Activated CD8-positive, alpha-beta memory T cell treated with anti-CD3 and anti-CD28 coated beads for 4 hours (primary cell): ENCODE measurements around the gene WDR11.
"Not testable (repeated sequence)": the region's sequence is repeated elsewhere in the genome, so short reads cannot be mapped to it uniquely, and the experiment has no call there.

Experiments
- DNase-seq, 2 donors: peaks; one replicate each; pipeline ENCODE4 v3.0.0-alpha.2; 2020; ENCODE audit warnings: low read depth in 2 of 2

WDR11 gene

GRCh38 chr10:120841522-120842189, 9.5 kb upstream of the WDR11 start:
- DNase-seq: no peak

GRCh38 chr10:120854388-120854787, 3.2 kb downstream of the WDR11 start:
- DNase-seq: no peak

DNA sequence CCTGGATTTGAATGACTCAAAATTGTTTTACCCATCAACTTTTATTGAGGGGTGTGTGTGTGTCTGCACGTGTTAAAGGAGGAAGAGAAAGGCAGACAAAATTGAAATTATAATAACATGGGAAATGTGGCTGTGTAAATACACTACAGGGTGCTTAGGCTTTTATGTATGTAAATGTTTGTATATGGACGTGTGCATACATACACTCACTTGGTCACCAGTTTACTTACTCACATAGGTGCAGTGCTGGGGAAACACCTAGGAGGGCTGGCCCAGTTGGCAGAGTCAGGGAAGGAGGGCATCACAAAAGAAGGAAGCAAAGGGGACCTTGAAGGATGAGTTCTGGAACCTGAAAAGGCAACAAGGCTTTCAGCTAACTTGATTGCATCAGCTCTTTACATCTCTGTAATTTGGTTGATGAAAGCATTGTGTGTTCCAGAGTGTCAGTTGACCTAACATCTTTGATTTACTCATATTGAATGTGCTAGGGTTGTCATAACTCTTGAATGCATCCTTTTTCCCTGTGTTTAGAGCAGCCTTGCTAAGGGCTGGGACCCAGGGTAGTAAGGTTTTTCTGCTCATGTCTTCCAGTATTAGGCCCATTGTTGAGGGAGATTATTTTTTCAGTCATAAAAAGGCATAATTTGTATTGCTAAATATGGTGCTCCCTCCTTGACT, 10.2 kb downstream of the WDR11 start:
- no peak for DNase-seq

DNA sequence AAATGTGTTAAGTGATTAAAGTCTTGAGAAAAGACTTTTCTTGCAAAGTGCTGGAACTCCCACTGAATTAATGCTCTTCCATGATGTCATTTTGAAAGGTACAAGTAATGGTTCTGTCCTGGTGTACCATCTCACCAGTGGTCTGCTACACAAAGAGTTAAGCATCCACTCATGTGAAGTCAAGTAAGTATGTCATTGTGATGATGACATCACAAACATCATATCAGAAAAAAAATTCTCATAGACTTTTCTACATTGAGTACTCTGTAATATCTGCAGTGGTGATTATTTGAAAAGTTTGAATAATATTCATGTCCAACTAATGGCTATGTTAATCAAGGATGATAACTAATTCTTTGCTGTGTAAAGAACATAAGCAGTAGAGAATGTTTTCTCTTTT, 22.6 kb downstream of the WDR11 start:
- no peak for DNase-seq

- no peak for DNase-seq
Observed at GRCh38 chr10:120883071-120883470, 31.9 kb downstream of the WDR11 start.

DNA sequence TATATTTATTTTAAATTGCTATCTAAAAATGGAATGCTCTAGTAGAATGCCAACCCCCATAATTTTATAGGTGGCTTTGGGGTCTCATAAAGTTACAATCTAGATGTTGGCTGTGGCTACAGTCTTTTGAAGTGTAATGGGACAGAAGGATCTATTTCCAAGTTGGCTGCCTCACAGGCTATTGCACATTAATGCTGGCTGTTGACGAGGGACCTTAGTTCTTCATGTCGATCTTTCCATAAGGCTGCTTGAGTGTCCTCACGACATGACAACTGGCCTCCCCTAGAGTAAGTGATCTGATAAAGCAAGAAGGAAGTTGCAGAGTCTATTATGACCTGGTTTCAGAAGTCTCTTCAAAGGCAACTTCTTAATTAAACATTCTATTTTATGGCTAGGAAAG, 36.3 kb downstream of the WDR11 start:
- DNase-seq: no peak

- no peak for DNase-seq
Observed at GRCh38 chr10:120891365-120891764, 40.2 kb downstream of the WDR11 start.

DNA sequence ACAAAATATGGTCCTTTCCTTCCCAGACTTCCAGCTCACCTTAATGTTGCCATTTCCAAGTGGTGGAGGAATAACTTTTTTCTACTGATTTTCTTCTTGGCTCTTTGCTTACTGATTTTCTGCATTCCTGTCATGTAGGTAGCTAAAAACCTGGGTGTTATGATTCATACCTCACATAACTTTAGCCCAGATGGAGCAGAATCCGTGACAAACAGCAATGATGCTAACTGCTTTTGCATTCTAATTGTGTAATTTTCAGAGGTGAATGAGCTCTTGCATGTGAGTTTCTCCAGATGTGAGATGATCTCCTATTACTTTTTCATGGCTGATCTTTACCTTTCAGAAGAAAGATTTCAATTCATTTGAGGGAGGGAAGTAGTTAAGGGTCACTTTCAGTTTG, 43.4 kb downstream of the WDR11 start:
- no peak for DNase-seq

DNA sequence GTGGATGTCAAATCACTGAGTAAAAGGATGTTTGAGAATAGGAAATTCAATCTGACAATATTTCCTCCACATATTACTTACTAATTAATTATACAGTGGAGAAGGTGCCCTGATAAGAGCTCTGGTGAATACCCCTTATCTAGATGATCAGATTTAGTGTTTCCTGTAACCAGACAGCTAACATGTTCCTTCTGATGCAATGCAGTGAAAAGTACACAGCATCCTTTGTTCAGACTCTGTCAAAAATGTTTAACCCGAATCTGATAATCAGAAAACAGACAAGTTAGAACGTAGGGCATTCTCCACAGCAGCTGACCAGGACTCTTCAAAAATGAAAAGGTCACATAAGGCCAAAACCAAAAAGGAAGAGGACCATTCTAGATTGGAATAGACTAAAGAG, 46.2 kb downstream of the WDR11 start:
- DNase-seq: no peak

DNA sequence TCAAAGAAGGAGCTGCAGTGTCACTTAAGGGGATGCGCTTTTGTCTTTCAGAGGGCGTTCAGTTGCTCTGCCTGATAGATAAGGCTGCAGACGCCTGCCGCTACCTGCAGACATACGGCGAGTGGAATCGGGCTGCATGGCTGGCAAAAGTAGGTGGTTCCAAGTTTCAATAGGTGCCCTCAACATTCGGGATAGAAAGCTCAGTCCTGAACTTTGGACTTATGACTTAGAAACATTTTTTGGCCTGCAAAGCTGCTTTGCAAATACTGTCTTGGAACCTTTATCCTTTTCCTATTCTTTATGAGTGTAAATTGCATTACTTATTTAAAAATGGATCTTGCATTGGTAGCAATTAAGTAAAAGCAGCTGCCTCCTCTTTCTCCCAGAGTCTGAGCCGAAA, 54.1 kb downstream of the WDR11 start:
- DNase-seq: no peak

GRCh38 chr10:120917521-120918250, 66.5 kb downstream of the WDR11 start:
- DNase-seq: no peak

GRCh38 chr10:120923886-120924285, 72.7 kb downstream of the WDR11 start:
- DNase-seq: not testable (repeated sequence)

GRCh38 chr10:120926611-120927010, 75.4 kb downstream of the WDR11 start:
- no peak for DNase-seq

- no peak for DNase-seq
Observed at GRCh38 chr10:120927352-120927751, 76.2 kb downstream of the WDR11 start.

- DNase-seq: no peak
Observed at GRCh38 chr10:120929166-120929565, 78.0 kb downstream of the WDR11 start.

- no peak for DNase-seq
Observed at GRCh38 chr10:120931423-120931822, 80.3 kb downstream of the WDR11 start.

- DNase-seq: no peak
Observed at GRCh38 chr10:120931999-120932398, 80.8 kb downstream of the WDR11 start.

- DNase-seq: no peak
Observed at GRCh38 chr10:120938822-120939221, 87.7 kb downstream of the WDR11 start.

DNA sequence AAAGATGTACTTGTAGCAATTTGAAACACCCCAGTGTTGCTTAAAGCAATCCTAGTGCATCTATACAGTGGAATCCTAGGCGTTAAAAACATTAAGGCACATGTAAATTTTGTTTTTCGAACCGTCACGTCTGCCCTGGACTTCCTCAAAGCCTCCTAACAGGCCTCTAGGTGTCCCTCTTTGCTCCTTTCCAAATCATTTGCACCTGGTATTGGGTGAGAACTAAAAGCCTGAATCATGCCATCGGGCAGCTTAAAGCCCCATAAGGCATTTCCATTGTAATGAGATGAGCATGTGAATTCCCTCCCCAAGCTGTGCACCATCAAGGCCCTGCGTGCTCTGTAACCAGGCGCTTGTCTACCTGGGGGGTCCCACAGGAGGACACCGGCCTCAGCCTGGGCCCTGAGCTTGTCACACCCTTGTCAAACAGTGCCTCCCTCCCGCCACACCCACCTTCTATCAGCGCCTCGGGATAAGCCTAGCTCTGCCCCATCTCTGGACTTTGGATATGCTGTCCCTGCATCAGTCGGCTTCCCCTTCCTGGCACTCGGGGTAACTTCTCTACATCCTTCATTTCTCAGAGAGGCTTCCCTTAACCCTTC, 89.2 kb downstream of the WDR11 start:
- no peak for DNase-seq

- DNase-seq: no peak
Observed at GRCh38 chr10:120941501-120941900, 90.3 kb downstream of the WDR11 start.

DNA sequence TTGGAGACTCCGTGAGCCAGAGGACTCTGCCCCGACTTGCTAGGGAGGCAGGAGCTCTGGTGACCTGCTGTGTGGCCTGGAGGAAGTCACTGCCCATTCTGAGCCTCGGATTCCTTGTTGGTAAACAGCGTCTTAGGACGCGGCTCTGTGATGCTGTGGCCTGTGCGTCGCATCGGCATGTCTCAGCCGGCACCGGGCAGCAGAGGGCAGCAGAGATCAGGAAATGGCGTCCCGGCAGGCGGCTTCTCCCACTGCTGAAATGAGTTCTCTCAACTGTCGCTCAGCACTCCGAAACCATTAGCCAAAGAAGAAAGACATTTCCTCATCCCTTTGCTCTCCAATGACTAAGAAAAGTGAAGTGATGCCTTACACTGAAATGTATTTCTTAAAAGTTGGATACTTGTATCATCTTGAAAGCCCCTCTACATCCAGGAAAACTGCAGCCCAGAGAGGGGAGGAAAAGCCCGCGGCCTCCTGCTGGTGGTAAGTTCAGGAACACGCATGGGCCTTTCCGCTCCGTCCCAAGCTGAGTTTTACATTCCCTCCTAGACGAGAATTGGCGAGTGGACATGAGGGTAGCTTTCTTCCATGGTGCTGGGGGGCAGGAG, 91.7 kb downstream of the WDR11 start:
- peak; percentile 22 to 29 for DNase-seq

GRCh38 chr10:120943542-120943941, 92.4 kb downstream of the WDR11 start:
- DNase-seq: no peak
